Tibial nerve (tissue), 4 donors: ENCODE results near the gene URM1. TPM values are rescaled to one million over a fixed set of nuclear protein-coding genes. Genes with fewer than 3 reads are reported as not detected.
"Not testable (repeated sequence)": the region's sequence is repeated elsewhere in the genome, so short reads cannot be mapped to it uniquely, and the experiment has no call there.

Experiments used
- DNase-seq, 2 donors: peaks; one replicate each; pipeline ENCODE4 v3.0.0-alpha.2; 2019; ENCODE audit warnings: low spot score in 2 of 2
- H3K27ac ChIP-seq, 4 donors: fragments of 200-600 bp; sonication (generic) in 3 of 4; one replicate each; pipeline ENCODE4 v1.5.1; 2017 to 2019; ENCODE audit warnings: mild to moderate bottlenecking in 1 of 4
- H3K27me3 ChIP-seq, 2 donors: fragments of 200-600 bp; sonication (generic) in 1 of 2; one replicate each; pipeline versions ENCODE4 v1.5.1 to v1.6.0; 2017 to 2019
- H3K36me3 ChIP-seq, 3 donors: fragments of 200-600 bp; sonication (generic); one replicate each; pipeline ENCODE4 v1.5.1; 2018 to 2019
- H3K4me1 ChIP-seq, 4 donors: fragments of 200-600 bp; sonication (generic) in 3 of 4; one replicate each; pipeline ENCODE4 v1.5.1; 2017 to 2019
- H3K4me3 ChIP-seq, 4 donors: fragments of 200-600 bp; sonication (generic) in 3 of 4; one replicate each; pipeline ENCODE4 v1.5.1; 2017 to 2019; ENCODE audit warnings: mild to moderate bottlenecking in 1 of 4, moderate library complexity in 1 of 4
- H3K9me3 ChIP-seq, 4 donors: fragments of 200-600 bp; sonication (generic) in 3 of 4; one replicate each; pipeline ENCODE4 v1.5.1; 2017 to 2019
- CTCF ChIP-seq, 5 experiments: fragments of 200-600 bp in 3 of 5; fragments of 450-650 bp in 2 of 5; sonication (generic) in 3 of 5; IDR thresholded peaks; one replicate each; pipeline ENCODE4 v1.5.1; 2016 to 2019; ENCODE audit warnings: antibody characterized with exemption in 5 of 5, mild to moderate bottlenecking in 3 of 5, moderate library complexity in 2 of 5
- EP300 ChIP-seq, 2 donors: sonication (generic); formaldehyde crosslinking; IDR thresholded peaks; one replicate each; pipeline ENCODE4 v1.6.1; 2017; ENCODE audit warnings: antibody characterized with exemption in 2 of 2, mild to moderate bottlenecking in 1 of 2
- POLR2A ChIP-seq, 2 donors: fragments of 450-650 bp; IDR thresholded peaks; one replicate each; pipeline ENCODE4 v1.6.1; 2017; ENCODE audit warnings: antibody characterized with exemption in 2 of 2, mild to moderate bottlenecking in 2 of 2, moderate library complexity in 2 of 2
- WGBS, 2 donors: methylation state at CpG; one replicate each; pipeline ENCODE4 v1.1.5; 2018; 5-methylcytosine and 5-hydroxymethylcytosine counted together
- total RNA-seq, 4 donors: library from RNA; depleted of rRNA; stranded (reverse); fragments of >200 nt; gene quantifications; one replicate each; pipeline ENCODE4 v1.1.0, GENCODE V29; 2016

URM1 gene
- total RNA-seq, 4 donors from 2014 or later = 18.1 to 25.5 (median 23.2) TPM

- Histone ChIP-seq H3K36me3 (peaks cover 0 to 24% (median 0%) of the 10 kb centered on the region in 3 donors), H3K27me3 (peaks cover 0 to 31% of the 10 kb centered on the region in 2 donors), H3K27ac (peak overlapping the region; percentile 25 to 88 (median 75)), H3K4me3 (peak overlapping the region; percentile 51 to 95 (median 86)), H3K9me3 (no peaks in the 10 kb centered on the region), H3K4me1 (peaks cover 0 to 27% (median 16%) of the 10 kb centered on the region in 4 donors)
- TF ChIP-seq POLR2A (IDR thresholded peaks at IDR 0.05) (no peak), CTCF (IDR thresholded peaks at IDR 0.05) (peak; percentile 81 to 90 (median 89)), EP300 (IDR thresholded peaks at IDR 0.05) (peak in 1 of 2 donors; percentile 29)
- DNase-seq = peak; percentile 50 to 54
- WGBS, 2 donors = 0 to 1% methylated on average over 12 to 29 of the region's 59 CpGs
Measured at GRCh38 chr9:128420060-128420650, 49.0 kb downstream of the URM1 start.

GRCh38 chr9:128420651-128421481 is 49.7 kb downstream of the URM1 start, which contains the start of gene CERCAM:
Gene CERCAM (plus strand): TSS chr9:128420857. CDS start chr9:128420878, 21 bp downstream.
- DNase-seq = peak; percentile 34 to 41
- H3K9me3 ChIP-seq = no peaks in the 10 kb centered on the region
- 1% methylated on average over 14 to 31 of the region's 59 CpGs for WGBS, 2 donors
- H3K4me3 ChIP-seq = peak within 1 kb of the TSS; percentile 51 to 95 (median 86)
- H3K27ac ChIP-seq = peak within 1 kb of the TSS; percentile 25 to 88 (median 78)
- H3K4me1 ChIP-seq = peaks cover 0 to 27% (median 16%) of the 10 kb centered on the region in 4 donors
- peaks cover 0 to 31% (median 0%) of the 10 kb centered on the region in 3 donors for H3K36me3 ChIP-seq
- H3K27me3 ChIP-seq = peaks cover 0 to 24% of the 10 kb centered on the region in 2 donors
- TF ChIP-seq POLR2A (IDR thresholded peaks at IDR 0.05) (no peak), EP300 (IDR thresholded peaks at IDR 0.05) (no peak), CTCF (IDR thresholded peaks at IDR 0.05) (no peak)

- Histone ChIP-seq H3K27ac (peak overlapping the region; percentile 25 to 88 (median 78)), H3K36me3 (peaks cover 0 to 38% (median 0%) of the 10 kb centered on the region in 3 donors), H3K4me3 (peak overlapping the region; percentile 51 to 95 (median 86)), H3K27me3 (peaks cover 0 to 17% of the 10 kb centered on the region in 2 donors), H3K9me3 (no peaks in the 10 kb centered on the region), H3K4me1 (peaks cover 0 to 27% (median 16%) of the 10 kb centered on the region in 4 donors)
- TF ChIP-seq EP300 (IDR thresholded peaks at IDR 0.05) (no peak), CTCF (IDR thresholded peaks at IDR 0.05) (no peak), POLR2A (IDR thresholded peaks at IDR 0.05) (no peak)
- WGBS, 2 donors = 15% methylated on average over 4 to 7 of the region's 11 CpGs
- DNase-seq = peak in 1 of 2 donors; percentile 33
Measured at GRCh38 chr9:128421482-128421996, 50.4 kb downstream of the URM1 start.

GRCh38 chr9:128422022-128422782 is 51.0 kb downstream of the URM1 start:
- not testable (repeated sequence) for DNase-seq, H3K9me3 ChIP-seq
- Histone ChIP-seq H3K4me1 (peaks cover 0 to 27% (median 16%) of the 10 kb centered on the region in 4 donors), H3K36me3 (peaks cover 0 to 45% (median 0%) of the 10 kb centered on the region in 3 donors), H3K27me3 (peaks cover 0 to 13% of the 10 kb centered on the region in 2 donors), H3K27ac (peak overlapping the region in 1 of 4 donors; percentile 88), H3K4me3 (peak overlapping the region in 1 of 4 donors; percentile 95)
- 86% methylated on average over 13 of the region's 13 CpGs for WGBS, 2 donors

GRCh38 chr9:128422783-128423150 is 51.6 kb downstream of the URM1 start:
- H3K4me3 ChIP-seq = no peak overlapping the region
- WGBS, 2 donors = 93 to 100% methylated on average over 5 of the region's 5 CpGs
- no peak for DNase-seq
- no peaks in the 10 kb centered on the region for H3K9me3 ChIP-seq
- no peak for TF ChIP-seq EP300 (IDR thresholded peaks at IDR 0.05)
- TF ChIP-seq CTCF (IDR thresholded peaks at IDR 0.05) = no peak
- TF ChIP-seq POLR2A (IDR thresholded peaks at IDR 0.05) = no peak
- peaks cover 0 to 27% (median 16%) of the 10 kb centered on the region in 4 donors for H3K4me1 ChIP-seq
- peaks cover 0 to 50% (median 0%) of the 10 kb centered on the region in 3 donors for H3K36me3 ChIP-seq
- H3K27ac ChIP-seq = no peak overlapping the region
- H3K27me3 ChIP-seq = peaks cover 0 to 9% of the 10 kb centered on the region in 2 donors

GRCh38 chr9:128423356-128423755 is 52.2 kb downstream of the URM1 start:
- DNase-seq, H3K9me3 ChIP-seq, H3K27me3 ChIP-seq, H3K4me3 ChIP-seq, H3K27ac ChIP-seq: not testable (repeated sequence)
- Histone ChIP-seq H3K4me1 (peaks cover 0 to 27% (median 16%) of the 10 kb centered on the region in 4 donors), H3K36me3 (peaks cover 0 to 56% (median 0%) of the 10 kb centered on the region in 3 donors)
- WGBS, 2 donors = 76 to 85% methylated on average over 6 of the region's 6 CpGs
